SK-N-SH (cell line): ENCODE results near the gene ATP5F1E. TPM values are rescaled to one million over a fixed set of nuclear protein-coding genes. Genes with fewer than 3 reads are reported as not detected.

Source experiments
- CTCF ChIA-PET: fragments of 300-600, 350-600 bp; formaldehyde crosslinking; extraction: SDS; loops from one replicate; lab custom pipeline; 2021; lab: Yijun Ruan, JAX
- POLR2A ChIA-PET: fragments of 350-600 bp; sonication (Branson Sonifier 250); formaldehyde crosslinking; extraction: SDS; loops from one replicate; lab custom pipeline; 2020; ENCODE audit warnings: antibody characterized with exemption, inconsistent platforms; lab: Yijun Ruan, JAX
- DNase-seq: peaks from one replicate; pipeline ENCODE4 v3.0.0; 2012
- H2AFZ ChIP-seq: fragments of 200-600 bp; sonication (generic); 2 replicates; pipeline ENCODE4 v1.8.1; 2016; ENCODE audit warnings: antibody characterized with exemption, mild to moderate bottlenecking, low read depth
- H3F3A ChIP-seq: fragments of 200-600 bp; sonication (generic); replicated peaks from 2 replicates; pipeline ENCODE3; 2016; ENCODE audit warnings: antibody characterized with exemption, mild to moderate bottlenecking; ENCODE audit not compliant: insufficient read depth
- H3K27ac ChIP-seq, 2 experiments: fragments of 200-500 bp in 1 of 2; fragments of 200-600 bp in 1 of 2; sonication (Bioruptor generic) in 1 of 2; sonication (generic), shearing (Covaris generic) in 1 of 2; 2 replicates each; pipeline versions ENCODE4 v1.5.1 to v1.6.1; 2014 to 2016; ENCODE audit warnings: low read depth in 2 of 2, inconsistent platforms in 1 of 2, low read length in 1 of 2, mild to moderate bottlenecking in 1 of 2, mixed read lengths in 1 of 2
- H3K27me3 ChIP-seq: fragments of 200-600 bp; sonication (generic), shearing (Covaris generic); 2 replicates; pipeline ENCODE4 v1.6.1; 2016; ENCODE audit warnings: mixed run types; ENCODE audit not compliant: insufficient read depth
- H3K36me3 ChIP-seq, 2 experiments: fragments of 200-500 bp in 1 of 2; fragments of 200-600 bp in 1 of 2; sonication (Bioruptor generic) in 1 of 2; sonication (generic) in 1 of 2; replicated peaks in 1 of 2; 2 replicates each; pipeline versions ENCODE3 to v1.5.1; 2014 to 2016; ENCODE audit warnings: low read length in 1 of 2, mild to moderate bottlenecking in 1 of 2; ENCODE audit not compliant: insufficient read depth in 2 of 2, control insufficient read depth in 1 of 2
- H3K4me1 ChIP-seq, 2 experiments: fragments of 200-500 bp in 1 of 2; fragments of 200-600 bp in 1 of 2; sonication (Bioruptor generic) in 1 of 2; sonication (generic), shearing (Covaris generic) in 1 of 2; 2 replicates each; pipeline versions ENCODE4 v1.5.1 to v1.6.1; 2014 to 2016; ENCODE audit warnings: low read depth in 1 of 2, low read length in 1 of 2, mixed run types in 1 of 2; ENCODE audit not compliant: insufficient read depth in 2 of 2, control insufficient read depth in 1 of 2
- H3K4me2 ChIP-seq: fragments of 200-600 bp; sonication (generic), shearing (Covaris generic); 2 replicates; pipeline ENCODE4 v1.6.1; 2017; ENCODE audit warnings: mixed run types
- H3K4me3 ChIP-seq, 2 experiments: fragments of 200-500 bp in 1 of 2; fragments of 200-600 bp in 1 of 2; sonication (Bioruptor generic) in 1 of 2; sonication (generic), shearing (Covaris generic) in 1 of 2; 2 replicates each; pipeline versions ENCODE4 v1.5.1 to v1.8.1; 2014 to 2016; ENCODE audit warnings: low read depth in 2 of 2, inconsistent platforms in 1 of 2, low read length in 1 of 2, mild to moderate bottlenecking in 1 of 2, mixed read lengths in 1 of 2, moderate library complexity in 1 of 2
- H3K79me2 ChIP-seq: fragments of 200-600 bp; sonication (generic); 2 replicates; pipeline ENCODE4 v1.8.1; 2017; ENCODE audit warnings: mild to moderate bottlenecking; ENCODE audit not compliant: insufficient read depth
- H3K9ac ChIP-seq: fragments of 200-600 bp; sonication (generic); 2 replicates; pipeline ENCODE4 v1.6.1; 2017; ENCODE audit warnings: mixed run types
- H3K9me2 ChIP-seq: fragments of 200-600 bp; sonication (generic); 2 replicates; pipeline ENCODE4 v1.6.1; 2017; ENCODE audit warnings: mixed run types
- H3K9me3 ChIP-seq: fragments of 200-600 bp; sonication (generic); 2 replicates; pipeline ENCODE4 v1.6.1; 2017; ENCODE audit warnings: mixed run types, mild to moderate bottlenecking, moderate library complexity
- H4K20me1 ChIP-seq: fragments of 200-600 bp; sonication (generic); 2 replicates; pipeline ENCODE4 v1.6.1; 2017; ENCODE audit warnings: mild to moderate bottlenecking, mixed run types; ENCODE audit not compliant: insufficient read depth
- CHD2 ChIP-seq: fragments of 150-350 bp; IDR thresholded peaks from 2 replicates; pipeline ENCODE4 v1.6.1; 2018; ENCODE audit warnings: low read length; ENCODE audit not compliant: partially characterized antibody
- ELF1 ChIP-seq: IDR thresholded peaks from 2 replicates; pipeline ENCODE4 v1.4.0; 2012
- EP300 ChIP-seq, 2 experiments: IDR thresholded peaks; 2 replicates each; pipeline versions ENCODE4 v1.4.0 to v1.6.1; 2012; ENCODE audit warnings: borderline replicate concordance in 1 of 2, low read depth in 1 of 2, low read length in 1 of 2
- FOSL2 ChIP-seq: IDR thresholded peaks from 2 replicates; pipeline ENCODE4 v1.4.0; 2012; ENCODE audit warnings: low read depth, mild to moderate bottlenecking, moderate library complexity, borderline replicate concordance
- JUND ChIP-seq: IDR thresholded peaks from 2 replicates; pipeline ENCODE4 v1.4.0; 2012
- MXI1 ChIP-seq: IDR thresholded peaks from 2 replicates; pipeline ENCODE4 v1.6.1; 2012; ENCODE audit warnings: mild to moderate bottlenecking, low read depth, low read length, improper control_type of control experiment
- NFIC ChIP-seq: IDR thresholded peaks from 2 replicates; pipeline ENCODE4 v1.4.0; 2012; ENCODE audit warnings: borderline replicate concordance
- PBX3 ChIP-seq: IDR thresholded peaks from 2 replicates; pipeline ENCODE4; 2012
- POLR2AphosphoS5 ChIP-seq: IDR thresholded peaks from 2 replicates; pipeline ENCODE4 v1.6.1; 2012; ENCODE audit warnings: low read depth, low read length
- RFX5 ChIP-seq: IDR thresholded peaks from 2 replicates; pipeline ENCODE4 v1.6.1; 2012; ENCODE audit warnings: mild to moderate bottlenecking, improper control_type of control experiment, low read length
- TCF12 ChIP-seq: IDR thresholded peaks from 2 replicates; pipeline ENCODE4 v1.4.0; 2012
- WGBS: methylation state at CpG from one replicate; pipeline ENCODE4 v1.1.6; 2017; ENCODE audit warnings: low lambda C conversion rate; 5-methylcytosine and 5-hydroxymethylcytosine counted together
- polyA plus RNA-seq, 3 experiments: library from polyadenylated mRNA; depleted of rRNA; stranded (reverse); fragments of >200 nt; gene quantifications; 2 replicates each; pipeline ENCODE4 v1.2.3, GENCODE V29; 2012

The ATP5F1E gene
- polyA plus RNA-seq, 1 of the 3 experiments (the other 2 are of a cell fraction), result 60.8 TPM

- H3K4me2 ChIP-seq, result no peak overlapping the region
- no peaks in the 10 kb centered on the region; the same call in 1 of the 2 replicates for H3K27me3 ChIP-seq
- H3K9me2 ChIP-seq, result no peaks in the 10 kb centered on the region
- no peaks in the 10 kb centered on the region for H3K9me3 ChIP-seq
- no peaks in the 10 kb centered on the region for H3K36me3 ChIP-seq
- H3K9ac ChIP-seq, result no peak overlapping the region
- POLR2A ChIA-PET, result no interaction called here
- CTCF ChIA-PET, result no interaction called here
- no peaks in the 10 kb centered on the region for H3K79me2 ChIP-seq
- peaks cover 0 to 2% of the 10 kb centered on the region in 2 experiments; a peak in 1 of 4 replicates for H3K4me1 ChIP-seq
- 76% methylated on average over 4 of the region's 4 CpGs for WGBS
- no peak for DNase-seq
- no peak overlapping the region for H2AFZ ChIP-seq
- no peak overlapping the region for H3K4me3 ChIP-seq
- TF ChIP-seq CHD2, result no peak
- no peak for TF ChIP-seq MXI1
- no peak for TF ChIP-seq NFIC
- TF ChIP-seq TCF12, result no peak
- no peak for TF ChIP-seq ELF1
- H3F3A ChIP-seq, result no peaks in the 10 kb centered on the region
- H3K27ac ChIP-seq, result no peak overlapping the region
- no peaks in the 10 kb centered on the region for H4K20me1 ChIP-seq
These were observed 43.9 kb upstream of the ATP5F1E start for GRCh38 chr20:59075934-59076508.

GRCh38 chr20:59074456-59074855 lies 42.3 kb upstream of the ATP5F1E start:
- no peak for TF ChIP-seq RFX5
- TF ChIP-seq JUND, result peak; percentile 66
- TF ChIP-seq PBX3, result peak; percentile 83
- peak; percentile 18; the same call in 1 of the 2 replicates for TF ChIP-seq POLR2AphosphoS5
- peak; percentile 80 for TF ChIP-seq TCF12
- peak in 1 of 2 experiments; percentile 33; a peak in 1 of 4 replicates for TF ChIP-seq EP300 (IDR thresholded peaks at IDR 0.05; ENCODE audit: borderline replicate concordance in 1 of 2, low read depth in 1 of 2, low read length in 1 of 2)
- peak; percentile 61; the same call in 1 of the 2 replicates for TF ChIP-seq FOSL2
- no peak for TF ChIP-seq CHD2
- H3K79me2 ChIP-seq, result no peaks in the 10 kb centered on the region
- H3F3A ChIP-seq, result no peaks in the 10 kb centered on the region
- H3K9me2 ChIP-seq, result no peaks in the 10 kb centered on the region
- H3K27ac ChIP-seq, result no peak overlapping the region
- no peak overlapping the region for H3K4me3 ChIP-seq
- no peaks in the 10 kb centered on the region; the same call in 1 of the 2 replicates for H3K27me3 ChIP-seq
- no peak for DNase-seq
- H3K9ac ChIP-seq, result no peak overlapping the region
- no peaks in the 10 kb centered on the region for H3K36me3 ChIP-seq
- 0% methylated on average over 3 of the region's 3 CpGs for WGBS
- H3K4me1 ChIP-seq, result peaks cover 0 to 2% of the 10 kb centered on the region in 2 experiments; a peak in 1 of 4 replicates
- no peak overlapping the region for H3K4me2 ChIP-seq
- H4K20me1 ChIP-seq, result no peaks in the 10 kb centered on the region
- ChIA-PET CTCF (interaction anchor here (2.0 to 2.3 kb wide), 2 partner anchors 13 to 329 kb away, joined by 4 to 9 read pairs; no protein-coding TSS in a partner anchor), POLR2A (no interaction called here)
- no peaks in the 10 kb centered on the region for H3K9me3 ChIP-seq
- H2AFZ ChIP-seq, result no peak overlapping the region

- H3K9ac ChIP-seq, result no peak overlapping the region
- no peaks in the 10 kb centered on the region for H3K9me3 ChIP-seq
- DNase-seq, result no peak
- H3K36me3 ChIP-seq, result no peaks in the 10 kb centered on the region
- no peaks in the 10 kb centered on the region for H3K9me2 ChIP-seq
- ChIA-PET POLR2A (no interaction called here), CTCF (interaction anchor here (0.9 to 2.3 kb wide), 3 partner anchors 14 to 330 kb away, joined by 3 to 9 read pairs (median 4); no protein-coding TSS in a partner anchor)
- H3K4me1 ChIP-seq, result peaks cover 0 to 2% of the 10 kb centered on the region in 2 experiments; a peak in 1 of 4 replicates
- no peaks in the 10 kb centered on the region; the same call in 1 of the 2 replicates for H3K27me3 ChIP-seq
- no peak overlapping the region for H3K4me3 ChIP-seq
- no peak overlapping the region for H3K27ac ChIP-seq
- TF ChIP-seq EP300 (IDR thresholded peaks at IDR 0.05; ENCODE audit: borderline replicate concordance in 1 of 2, low read depth in 1 of 2, low read length in 1 of 2), result 0 out of 4 replicates have a peak, but pooled peaks of 1 of the 2 experiments have one; percentile 26
- TF ChIP-seq JUND, result no peak
- H2AFZ ChIP-seq, result no peak overlapping the region
- H3K4me2 ChIP-seq, result no peak overlapping the region
- WGBS, result 76% methylated on average over 1 of the region's 1 CpG
- no peaks in the 10 kb centered on the region for H3F3A ChIP-seq
- H3K79me2 ChIP-seq, result no peaks in the 10 kb centered on the region
- H4K20me1 ChIP-seq, result no peaks in the 10 kb centered on the region
These were observed 41.4 kb upstream of the ATP5F1E start for GRCh38 chr20:59073582-59073981.
